Islet precursor cell (in vitro differentiated cells): ENCODE measurements around the gene RTP3.

Experiments used
- DNase-seq: peaks from one replicate; pipeline ENCODE4 v3.0.0-alpha.2; 2018

RTP3 gene

GRCh38 chr3:46469680-46470357, 28.0 kb upstream of the RTP3 start:
- peak; percentile 28 for DNase-seq

- peak; percentile 22 for DNase-seq
These were observed 26.9 kb upstream of the RTP3 start for GRCh38 chr3:46470831-46471230.

GRCh38 chr3:46471371-46471914, 26.3 kb upstream of the RTP3 start:
- peak; percentile 18 for DNase-seq

- peak; percentile 6 for DNase-seq
These were observed 25.0 kb upstream of the RTP3 start for GRCh38 chr3:46472736-46473135.

DNA sequence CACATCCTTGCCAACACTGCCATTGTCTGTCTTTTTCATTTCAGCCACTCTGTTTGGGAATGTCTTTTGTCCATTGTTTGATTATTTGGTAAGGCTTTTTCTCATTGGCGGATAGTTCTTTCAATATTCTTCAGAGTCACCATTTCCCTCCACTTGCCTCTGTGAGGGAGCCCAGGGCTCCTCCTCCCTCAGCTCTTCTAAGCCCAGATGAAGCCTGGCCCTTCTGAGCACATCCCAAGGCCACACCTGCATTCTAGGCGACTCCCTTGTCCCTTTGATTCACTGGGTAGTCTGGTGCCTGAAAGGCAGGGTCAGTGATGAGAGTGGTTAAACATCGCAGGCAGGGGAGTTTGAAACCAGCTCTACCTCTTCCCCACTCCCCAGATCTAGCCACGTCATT, 20.6 kb upstream of the RTP3 start:
- DNase-seq, result peak; percentile 43

GRCh38 chr3:46477756-46478155, 20.0 kb upstream of the RTP3 start:
- DNase-seq, result peak; percentile 32

DNA sequence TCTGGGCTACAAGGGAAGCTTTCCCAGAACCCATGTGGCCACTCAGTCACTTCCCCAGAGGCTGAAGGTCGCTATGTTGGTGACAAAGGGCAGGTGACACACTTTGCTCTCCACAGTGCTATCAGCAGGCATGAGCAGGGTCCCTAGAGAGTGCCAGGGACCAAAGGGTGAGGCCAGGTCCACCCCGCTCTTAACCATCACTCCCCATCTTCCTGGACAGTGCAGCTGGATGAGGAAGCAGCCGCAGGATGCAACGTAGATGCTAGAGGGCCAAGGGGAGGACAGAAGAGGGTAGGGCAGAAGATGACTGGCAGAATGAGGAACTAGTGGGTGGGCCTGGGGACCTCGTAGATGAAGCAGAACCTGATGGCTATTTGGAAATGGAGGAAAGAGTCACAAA, 19.4 kb upstream of the RTP3 start:
- DNase-seq, result peak; percentile 14

- DNase-seq, result peak; percentile 22
These were observed 18.8 kb upstream of the RTP3 start for GRCh38 chr3:46479021-46479420.

DNA sequence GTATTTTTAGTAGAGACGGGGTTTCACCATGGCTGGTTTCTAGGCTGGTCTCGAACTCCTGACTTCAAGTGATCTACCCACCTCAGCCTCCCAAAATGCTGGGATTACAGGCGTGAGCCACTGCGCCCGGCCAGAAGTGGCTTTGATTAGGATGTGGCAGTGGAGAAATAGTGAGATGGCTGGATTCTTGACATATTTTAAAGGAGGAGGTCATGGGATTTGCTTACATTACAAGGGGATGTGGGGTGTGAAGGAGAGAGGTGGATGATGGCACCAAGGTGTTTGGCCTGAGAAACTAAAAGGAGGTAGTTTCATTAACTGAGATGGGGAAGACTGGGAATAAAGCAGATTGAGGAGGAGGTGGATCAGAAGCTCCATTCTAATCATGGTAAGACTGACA, 18.1 kb upstream of the RTP3 start:
- peak; percentile 44 for DNase-seq

- peak; percentile 35 for DNase-seq
These were observed 17.1 kb upstream of the RTP3 start for GRCh38 chr3:46480491-46481195.

GRCh38 chr3:46481636-46482035, 16.1 kb upstream of the RTP3 start:
- no peak for DNase-seq

GRCh38 chr3:46482632-46483350, 15.0 kb upstream of the RTP3 start:
- peak; percentile 25 for DNase-seq

DNA sequence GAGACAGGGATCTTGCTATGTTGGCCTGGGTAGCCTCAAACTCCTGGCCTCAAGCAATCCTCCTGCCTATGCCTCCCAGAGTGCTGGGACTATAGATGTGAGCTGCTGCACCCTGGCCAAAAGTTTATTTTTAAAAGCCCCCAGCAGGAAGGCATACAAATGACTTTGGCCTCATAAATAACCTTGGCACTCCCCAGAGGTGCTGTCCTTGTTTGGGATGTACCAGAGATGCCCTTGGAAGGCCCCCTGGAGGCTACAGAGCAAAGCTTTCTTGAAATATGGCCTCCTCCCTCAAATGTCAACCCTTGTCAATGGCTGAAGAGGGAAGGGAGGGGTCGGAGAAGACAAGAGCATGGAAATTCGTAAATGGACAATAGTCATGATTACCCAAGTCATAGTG, 14.0 kb upstream of the RTP3 start:
- peak; percentile 30 for DNase-seq

- DNase-seq, result peak; percentile 17
These were observed 13.4 kb upstream of the RTP3 start for GRCh38 chr3:46484388-46484787.

GRCh38 chr3:46484911-46485778, 12.6 kb upstream of the RTP3 start:
- DNase-seq, result peak; percentile 53

DNA sequence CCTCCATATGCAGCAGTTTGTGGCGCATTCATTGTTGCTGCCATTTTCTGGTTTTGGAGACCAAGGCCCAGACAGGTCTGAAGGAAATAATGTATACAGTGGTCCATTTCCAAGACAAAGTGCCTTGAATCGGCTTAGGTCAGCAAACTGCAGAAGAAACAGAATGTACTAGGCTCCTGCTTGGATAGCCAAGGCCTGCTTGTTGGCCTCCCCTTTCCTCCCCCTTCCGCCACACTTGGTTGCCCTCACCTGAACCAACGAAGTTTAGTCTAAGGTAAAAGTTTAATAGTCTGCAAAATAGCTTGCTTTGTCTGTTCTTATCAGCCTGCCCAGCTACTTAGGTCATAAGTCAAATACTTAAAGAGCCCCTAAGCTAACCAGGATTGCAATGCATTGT, 12.0 kb upstream of the RTP3 start:
- DNase-seq, result peak; percentile 12

- DNase-seq, result peak; percentile 96
These were observed 8.9 kb upstream of the RTP3 start for GRCh38 chr3:46488735-46489361.

DNA sequence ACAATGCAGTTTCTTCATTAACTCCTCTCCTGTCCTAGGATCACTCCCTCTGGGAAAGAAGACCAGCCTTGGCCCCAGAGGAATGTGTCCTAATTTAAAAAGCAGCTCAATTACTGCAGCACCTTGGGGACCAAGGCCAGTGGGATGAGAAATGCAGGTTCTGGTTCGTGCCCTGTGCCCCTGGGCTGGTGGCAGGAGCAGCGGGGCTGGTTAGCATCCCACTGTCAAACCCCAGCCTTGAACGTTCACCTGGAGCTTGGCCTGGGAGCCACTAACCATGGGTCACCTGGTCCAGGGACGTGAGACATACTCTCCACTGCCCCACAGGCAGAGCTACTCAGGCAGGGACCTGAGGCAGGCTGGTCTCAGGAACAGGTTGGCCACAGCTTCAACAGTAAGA, 8.4 kb upstream of the RTP3 start:
- peak; percentile 47 for DNase-seq

GRCh38 chr3:46489875-46490274, 7.9 kb upstream of the RTP3 start:
- DNase-seq, result peak; percentile 22

- DNase-seq, result no peak
These were observed 7.3 kb upstream of the RTP3 start for GRCh38 chr3:46490338-46491084.
